HL-60 (cell line): ENCODE data around the gene DGKH.

Experiments used
- DNase-seq, 2 experiments: peaks; one replicate each; pipeline ENCODE4 v3.0.0-alpha.2; 2010 to 2020; ENCODE audit warnings: low read depth in 1 of 2, low spot score in 1 of 2
- H3K27ac ChIP-seq: fragments of 250-450 bp; sonication (Bioruptor Pico); replicated peaks from 2 replicates; pipeline ENCODE4 v1.5.1; 2020; ENCODE audit warnings: mild to moderate bottlenecking, moderate library complexity
- H3K27me3 ChIP-seq: fragments of 250-450 bp; sonication (Bioruptor Pico); 2 replicates; pipeline ENCODE4 v1.5.1; 2021; ENCODE audit warnings: mild to moderate bottlenecking, moderate library complexity; ENCODE audit not compliant: insufficient read depth, poor library complexity, severe bottlenecking
- H3K4me3 ChIP-seq: replicated peaks from 2 replicates; pipeline ENCODE4 v1.5.1; 2011; ENCODE audit warnings: mild to moderate bottlenecking, control low read depth, low read length; ENCODE audit not compliant: insufficient read depth
- CTCF ChIP-seq: IDR thresholded peaks from one replicate; pipeline ENCODE4 v1.5.1; 2011; ENCODE audit warnings: low read length, control low read depth, inconsistent platforms; ENCODE audit not compliant: insufficient read depth
- GABPA ChIP-seq: IDR thresholded peaks from 2 replicates; pipeline ENCODE4 v1.6.1; 2012; ENCODE audit warnings: low read depth
- POLR2AphosphoS5 ChIP-seq: IDR thresholded peaks from 2 replicates; pipeline ENCODE4 v1.6.1; 2012; ENCODE audit warnings: low read depth
- REST ChIP-seq: IDR thresholded peaks from 2 replicates; pipeline ENCODE4 v1.6.1; 2012; ENCODE audit warnings: low read depth; ENCODE audit not compliant: insufficient replicate concordance
- SPI1 ChIP-seq: IDR thresholded peaks from 2 replicates; pipeline ENCODE4 v1.6.1; 2012; ENCODE audit warnings: low read depth, mild to moderate bottlenecking, borderline replicate concordance

The DGKH gene

DNA sequence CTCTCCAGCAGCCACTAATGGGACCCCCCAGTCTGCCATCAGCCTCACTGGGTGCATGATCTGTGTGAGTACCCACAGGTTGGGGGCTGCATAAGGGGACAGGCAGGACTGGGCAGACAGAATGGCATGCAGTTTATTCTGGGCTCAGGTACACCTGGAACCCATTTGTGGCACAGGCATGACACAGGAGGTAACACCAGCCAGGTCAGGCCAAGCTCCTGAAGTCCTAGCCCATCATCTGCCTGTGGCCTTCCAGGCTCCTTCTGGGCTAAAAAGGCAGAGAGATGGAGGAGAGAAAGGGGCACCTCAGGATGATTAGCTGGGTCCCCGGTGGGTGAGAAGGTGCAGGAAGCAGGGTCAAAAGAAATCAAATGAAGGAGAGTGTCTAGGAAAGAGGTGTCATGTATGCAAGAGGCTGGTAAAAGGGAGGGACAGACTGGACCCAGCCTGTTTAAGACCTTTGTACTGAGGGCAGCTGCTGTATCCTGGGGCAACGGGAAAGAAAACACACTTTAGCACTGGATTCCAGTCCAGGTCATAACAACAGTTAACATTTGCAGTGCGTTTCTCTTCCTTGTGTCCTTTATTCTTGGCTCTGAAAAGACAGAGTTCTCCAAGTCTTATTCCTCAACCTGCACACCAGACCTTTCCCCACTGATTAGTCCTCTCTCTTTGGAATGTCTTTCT, 20.2 kb upstream of the DGKH start:
- H3K27ac ChIP-seq = no peak overlapping the region
- no peak for DNase-seq
- H3K4me3 ChIP-seq = no peak overlapping the region
- no peak for TF ChIP-seq GABPA
- TF ChIP-seq POLR2AphosphoS5 = no peak
- no peak for TF ChIP-seq REST
- TF ChIP-seq CTCF = no peak
- TF ChIP-seq SPI1 = no peak
- no peaks in the 10 kb centered on the region for H3K27me3 ChIP-seq

GRCh38 chr13:42035905-42036521, 12.4 kb upstream of the DGKH start:
- no peak overlapping the region for H3K27ac ChIP-seq
- DNase-seq = no peak
- no peak overlapping the region for H3K4me3 ChIP-seq
- TF ChIP-seq CTCF (no peak), GABPA (no peak), REST (no peak), SPI1 (no peak), POLR2AphosphoS5 (no peak)
- H3K27me3 ChIP-seq = no peaks in the 10 kb centered on the region

DNA sequence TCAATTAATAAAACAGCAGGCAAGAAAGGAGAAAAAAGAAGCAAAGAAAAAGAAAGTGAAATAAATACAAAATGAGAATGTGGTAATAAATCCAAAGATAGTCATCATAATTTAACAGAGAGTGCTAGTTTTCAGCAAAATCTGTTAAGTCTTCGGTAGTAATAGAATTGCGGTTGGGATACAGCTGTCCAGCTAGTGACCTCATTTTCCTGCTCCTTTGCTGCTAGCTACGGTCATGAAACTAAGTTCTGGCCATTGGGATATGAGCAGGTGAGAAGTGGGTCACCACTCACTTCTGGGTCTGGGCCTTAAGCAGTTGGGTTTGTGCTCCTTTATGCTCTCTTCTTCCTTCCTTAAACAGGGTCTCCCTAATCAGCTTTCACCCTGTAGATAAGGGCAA, 11.7 kb upstream of the DGKH start:
- H3K27ac ChIP-seq = no peak overlapping the region
- no peaks in the 10 kb centered on the region for H3K27me3 ChIP-seq
- TF ChIP-seq REST = no peak
- no peak for TF ChIP-seq POLR2AphosphoS5
- no peak for TF ChIP-seq CTCF
- no peak for TF ChIP-seq GABPA
- TF ChIP-seq SPI1 = no peak
- no peak for DNase-seq
- no peak overlapping the region for H3K4me3 ChIP-seq
